Stimulated activated CD4-positive, alpha-beta T cell treated with anti-CD3 and anti-CD28 coated beads, TNF-alpha, amount 100 ng/mL, for 24 hours (primary cell): ENCODE measurements around the gene MPC1.
"Not testable (repeated sequence)": the region's sequence is repeated elsewhere in the genome, so short reads cannot be mapped to it uniquely, and the experiment has no call there.

Experiments used
- DNase-seq, 3 experiments: peaks; one replicate each; pipeline ENCODE4 v3.0.0-alpha.2; 2020; ENCODE audit warnings: low read depth in 3 of 3

The MPC1 gene

DNA sequence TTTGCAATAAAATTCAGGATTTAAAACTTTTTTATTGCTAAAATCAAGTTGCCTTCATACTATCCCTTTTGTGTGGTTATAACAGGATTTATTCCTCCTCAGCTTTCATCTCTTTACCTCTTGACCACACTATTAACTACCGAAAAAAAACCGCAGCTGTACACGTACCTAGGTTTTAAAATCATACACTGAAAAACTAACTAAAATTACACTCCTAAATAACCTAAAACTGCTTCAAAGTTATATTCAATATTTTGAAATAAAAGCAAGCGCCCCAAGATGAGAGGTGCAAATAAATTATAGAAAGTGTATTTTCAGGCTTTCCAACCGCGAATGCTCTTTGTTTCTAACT lies 1.4 kb downstream of the MPC1 start:
- no peak for DNase-seq

- DNase-seq, result no peak
Observed at GRCh38 chr6:166379800-166380199, 2.9 kb downstream of the MPC1 start.

- no peak for DNase-seq
Observed at GRCh38 chr6:166379103-166379586, 3.6 kb downstream of the MPC1 start.

- no peak for DNase-seq
Observed at GRCh38 chr6:166377721-166378120, 5.0 kb downstream of the MPC1 start.

DNA sequence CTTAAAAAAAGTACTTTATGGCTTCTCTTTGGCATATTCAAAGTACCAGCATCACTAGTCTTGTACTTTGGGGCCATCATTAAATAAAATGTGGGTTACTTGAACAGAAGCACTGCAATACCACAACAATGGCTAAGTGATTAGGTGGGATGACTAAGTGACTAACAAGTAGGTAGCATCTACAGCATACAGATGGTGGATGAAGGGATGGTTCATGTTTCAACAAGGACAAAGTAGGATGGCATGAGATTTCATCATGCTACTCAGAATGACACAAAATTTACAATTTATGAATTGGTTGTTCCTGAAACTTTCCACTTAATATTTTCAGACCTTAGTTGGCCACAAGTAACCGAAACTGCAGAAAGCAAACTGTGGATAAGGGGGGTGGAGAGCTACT lies 7.7 kb downstream of the MPC1 start:
- no peak for DNase-seq

GRCh38 chr6:166370489-166370888 lies 12.3 kb downstream of the MPC1 start:
- DNase-seq, result no peak

GRCh38 chr6:166369782-166370181 lies 13.0 kb downstream of the MPC1 start:
- DNase-seq, result no peak

- DNase-seq, result no peak
Observed at GRCh38 chr6:166366921-166367320, 15.8 kb downstream of the MPC1 start.

GRCh38 chr6:166365806-166366205 lies 16.9 kb downstream of the MPC1 start:
- no peak for DNase-seq

GRCh38 chr6:166365221-166365620 lies 17.5 kb downstream of the MPC1 start:
- DNase-seq, result no peak

- no peak for DNase-seq
Observed at GRCh38 chr6:166364456-166364855, 18.3 kb downstream of the MPC1 start.

DNA sequence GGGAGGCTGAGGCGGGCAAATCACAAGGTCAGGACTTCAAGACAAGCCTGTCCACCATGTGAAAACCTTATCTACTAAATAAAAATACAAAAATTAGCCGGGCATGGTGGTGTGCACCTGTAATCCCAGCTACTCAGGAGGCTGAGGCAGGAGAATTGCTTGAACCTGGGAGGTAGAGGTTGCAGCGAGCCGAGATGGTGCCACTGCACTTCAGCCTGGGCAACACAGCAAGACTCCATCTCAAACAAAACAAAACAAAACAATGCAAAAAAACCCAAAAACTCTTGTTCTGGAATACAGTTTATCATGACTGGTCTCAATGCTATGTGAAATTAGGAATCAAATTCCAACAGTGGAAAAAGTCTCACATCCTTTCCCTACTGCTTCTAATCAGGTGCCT lies 20.3 kb downstream of the MPC1 start:
- not testable (repeated sequence) for DNase-seq

- DNase-seq, result no peak
Observed at GRCh38 chr6:166361077-166361429, 21.7 kb downstream of the MPC1 start.

DNA sequence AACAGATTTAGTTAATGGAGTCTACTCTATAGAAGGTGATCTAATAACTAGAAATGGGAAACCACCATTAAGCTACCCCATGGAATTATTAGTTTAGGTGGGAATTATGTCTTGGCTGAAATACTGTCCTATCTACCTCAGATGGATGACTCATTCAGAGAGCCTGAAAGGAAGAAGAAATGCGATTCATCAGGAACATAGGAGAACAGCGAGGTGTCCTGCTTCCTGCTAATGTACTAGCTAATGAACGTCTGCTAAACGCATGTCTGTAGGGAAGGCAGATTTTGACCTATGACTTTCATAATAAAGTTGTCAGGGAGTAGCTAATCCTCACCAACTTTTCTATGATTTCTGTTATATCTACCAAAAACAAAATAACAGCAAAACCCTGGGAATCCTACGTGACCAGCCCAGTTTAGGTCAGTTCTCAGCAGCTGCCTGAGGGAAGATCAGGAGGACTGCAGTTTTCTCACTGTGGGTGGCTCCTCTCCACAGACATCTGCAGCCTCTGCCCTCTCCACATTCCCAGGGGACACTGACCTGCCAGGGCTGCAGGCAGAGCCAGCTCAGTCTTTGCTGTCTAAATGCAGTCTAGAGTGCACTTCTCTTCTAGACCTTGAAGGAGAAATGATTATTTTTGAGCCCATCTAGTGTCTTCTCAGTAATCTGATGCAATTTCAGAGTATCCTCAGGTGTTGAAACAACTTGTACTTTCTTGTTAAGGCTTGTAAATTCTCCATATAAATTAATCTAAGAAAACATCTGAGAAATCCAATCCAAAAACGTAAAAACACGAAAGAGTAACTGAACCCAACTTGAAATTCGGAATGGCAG lies 22.3 kb downstream of the MPC1 start:
- no peak for DNase-seq

- DNase-seq, result no peak
Observed at GRCh38 chr6:166355552-166355951, 27.2 kb downstream of the MPC1 start.

DNA sequence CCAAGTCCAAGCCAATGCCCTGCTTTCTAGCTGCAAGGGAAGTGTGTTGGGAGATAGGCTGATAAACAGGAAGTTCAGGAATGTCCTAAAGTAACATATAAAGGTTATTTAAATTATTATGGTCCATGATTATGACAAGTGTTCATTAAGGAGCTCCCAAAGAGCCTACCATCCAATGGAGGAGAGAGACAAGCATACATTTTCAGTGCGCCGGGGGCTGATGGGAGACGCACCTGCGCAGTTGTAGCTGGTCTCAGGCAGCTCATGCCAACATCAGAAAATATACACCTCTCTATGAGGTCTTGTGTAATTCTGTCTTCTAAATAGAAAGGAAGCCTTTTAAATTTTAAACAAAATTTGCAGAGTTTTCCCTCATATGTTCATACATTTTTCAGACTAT lies 27.8 kb downstream of the MPC1 start:
- no peak for DNase-seq

DNA sequence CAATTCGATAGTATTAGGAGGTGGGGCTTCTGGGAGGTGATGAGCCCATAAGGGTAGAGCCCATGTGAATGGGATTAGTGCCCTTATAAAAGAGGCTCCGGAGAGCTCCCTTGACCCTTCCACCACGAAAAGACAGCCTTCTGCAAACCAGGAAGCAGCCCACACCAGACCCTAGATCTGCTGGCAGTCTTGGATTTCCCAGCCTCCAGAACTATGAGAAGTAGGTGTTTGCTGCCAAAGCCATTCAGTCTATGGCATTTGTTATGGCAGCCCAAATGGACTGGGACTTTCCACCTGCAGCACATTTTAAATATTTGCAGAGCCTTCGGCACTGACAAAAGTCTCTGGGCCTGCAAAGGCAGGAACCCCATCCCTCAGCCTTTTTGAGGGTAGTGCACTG lies 28.6 kb downstream of the MPC1 start:
- no peak for DNase-seq

DNA sequence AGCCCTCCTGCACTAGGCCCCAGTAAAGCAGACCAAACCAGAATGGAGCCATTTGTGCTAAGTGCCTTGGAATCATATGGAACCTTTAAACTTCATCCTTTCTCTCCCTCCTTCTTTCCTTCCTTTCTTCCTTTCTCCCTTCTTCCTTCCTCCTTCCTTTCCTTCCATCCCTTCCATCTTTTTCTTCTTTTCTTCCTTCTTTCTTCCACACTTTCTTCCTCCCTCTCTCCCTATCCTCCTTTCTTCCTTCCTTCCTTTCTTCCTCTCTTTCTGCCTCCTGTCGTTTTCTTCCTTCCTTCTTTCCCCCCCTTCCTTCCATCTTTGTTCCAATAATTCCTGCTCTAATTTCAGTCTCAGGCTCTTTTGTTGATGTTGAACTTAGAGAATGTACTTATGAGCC lies 29.2 kb downstream of the MPC1 start:
- DNase-seq, result no peak

GRCh38 chr6:166352923-166353322 lies 29.8 kb downstream of the MPC1 start:
- DNase-seq, result no peak

GRCh38 chr6:166351715-166352285 lies 30.9 kb downstream of the MPC1 start:
- DNase-seq, result no peak

DNA sequence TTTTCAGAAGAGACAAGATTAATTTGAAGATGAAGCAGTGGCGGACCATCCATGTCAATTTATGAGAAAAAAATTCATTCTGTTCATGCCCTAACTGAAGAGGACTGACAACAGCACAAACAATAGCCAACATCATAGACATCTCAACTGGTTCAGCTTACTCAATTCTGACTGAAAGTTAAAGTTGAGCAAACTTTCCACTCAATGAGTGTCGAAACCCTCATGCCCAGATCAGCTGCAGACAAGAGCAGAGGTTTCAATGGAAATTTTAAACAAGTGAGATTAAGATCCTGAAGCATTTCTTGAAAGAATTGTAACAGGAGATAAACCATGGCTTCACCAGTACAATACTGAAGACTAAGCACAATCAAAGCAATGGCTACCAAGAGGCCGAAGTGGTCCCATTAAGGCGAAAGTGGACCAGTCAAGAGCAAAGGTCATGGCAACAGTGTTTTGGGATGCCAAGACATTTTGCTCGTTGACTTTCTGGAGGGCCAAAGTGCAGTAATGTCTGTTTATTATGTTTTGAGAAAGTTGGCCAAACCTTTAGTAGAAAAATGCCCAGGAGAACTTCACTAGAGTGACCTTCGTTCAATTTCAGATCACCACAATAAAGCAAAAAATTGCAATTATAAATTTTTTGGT lies 34.3 kb downstream of the MPC1 start:
- DNase-seq, result no peak

DNA sequence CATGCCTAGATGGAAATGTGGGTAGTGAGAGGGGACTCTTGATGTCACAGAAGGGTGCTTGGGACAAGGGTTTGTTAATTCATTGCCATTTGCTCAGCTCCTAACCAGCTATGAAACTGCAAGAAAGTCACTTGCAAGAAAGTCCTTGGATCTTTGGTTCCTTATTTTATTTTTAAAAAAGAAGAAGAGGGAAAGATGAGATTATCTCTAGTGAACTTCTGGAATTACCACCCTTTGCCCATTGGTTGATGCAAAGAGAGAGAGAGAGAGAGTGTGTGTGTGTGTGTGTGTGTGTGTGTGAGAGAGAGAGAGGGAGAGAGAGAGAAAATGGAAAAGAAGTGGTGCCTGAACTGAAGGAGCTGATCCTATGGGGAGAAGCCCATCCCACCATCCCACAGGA lies 35.8 kb downstream of the MPC1 start:
- DNase-seq, result no peak

DNA sequence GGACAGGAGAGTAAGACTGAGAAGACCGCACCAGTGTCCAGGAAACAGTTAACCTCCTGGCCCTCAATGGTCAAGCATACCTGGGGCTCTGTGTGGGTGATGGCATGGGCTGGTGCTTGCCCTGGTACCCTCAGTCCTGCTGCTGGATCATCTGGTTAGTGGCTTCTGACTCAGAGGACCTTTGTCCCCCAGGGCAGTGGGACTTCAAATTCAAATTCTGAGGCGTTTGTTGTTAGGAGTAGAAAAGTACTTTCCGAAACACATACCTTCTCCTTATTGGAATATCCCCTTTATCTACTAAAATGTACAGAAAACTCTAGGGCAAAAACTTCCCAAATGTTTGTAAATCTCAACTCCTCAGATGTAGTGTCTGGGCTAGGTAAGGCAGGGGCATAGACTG lies 36.3 kb downstream of the MPC1 start:
- DNase-seq, result no peak
